H1 (cell line): ENCODE measurements around the gene FOXJ2. TPM values are rescaled to one million over a fixed set of nuclear protein-coding genes. Genes with fewer than 3 reads are reported as not detected.

Source experiments
- CTCF ChIA-PET: fragments of 300-600 bp; sonication (Branson Sonifier 250); formaldehyde crosslinking; loops from one replicate; lab custom pipeline; 2021; ENCODE audit not compliant: partially characterized antibody; lab: Charles Lee
- POLR2A ChIA-PET: fragments of 300-600 bp; sonication (Branson Sonifier 250); formaldehyde crosslinking; loops from one replicate; lab custom pipeline; 2021; ENCODE audit warnings: inconsistent platforms; ENCODE audit not compliant: partially characterized antibody; lab: Charles Lee
- DNase-seq, 2 experiments: peaks; one replicate each; pipeline versions ENCODE4 v3.0.0 to v3.0.0-alpha.2; 2010 to 2022; ENCODE audit warnings: low spot score in 2 of 2, low read depth in 1 of 2, mixed read lengths in 1 of 2
- FAIRE-seq: peaks from 2 replicates; lab custom pipeline; 2011; peaks lifted over from hg19 to GRCh38; lab: Jason Lieb, UNC
- H2AFZ ChIP-seq: 2 replicates; pipeline ENCODE4 v1.8.1; 2012; ENCODE audit warnings: low read length, inconsistent platforms
- H2AK5ac ChIP-seq: 2 replicates; pipeline ENCODE4 v1.6.1; 2013; ENCODE audit warnings: low read depth, low read length
- H2BK120ac ChIP-seq: replicated peaks from 2 replicates; pipeline ENCODE3; 2013; ENCODE audit warnings: low read depth, low read length, inconsistent platforms
- H2BK12ac ChIP-seq: 2 replicates; pipeline ENCODE4 v1.6.1; 2013; ENCODE audit warnings: low read depth, low read length
- H2BK15ac ChIP-seq: 2 replicates; pipeline ENCODE4 v1.6.1; 2013; ENCODE audit warnings: low read length
- H2BK20ac ChIP-seq: 2 replicates; pipeline ENCODE4 v1.6.1; 2013; ENCODE audit warnings: low read length
- H2BK5ac ChIP-seq: 2 replicates; pipeline ENCODE4 v1.6.1; 2013; ENCODE audit warnings: low read depth, low read length
- H3K14ac ChIP-seq: 2 replicates; pipeline ENCODE4 v1.6.1; 2013; ENCODE audit warnings: inconsistent platforms; ENCODE audit not compliant: insufficient read length
- H3K18ac ChIP-seq: 2 replicates; pipeline ENCODE4 v1.6.1; 2013; ENCODE audit warnings: low read length; ENCODE audit errors: extremely low read depth
- H3K23ac ChIP-seq: 2 replicates; pipeline ENCODE4 v1.6.1; 2013; ENCODE audit warnings: inconsistent platforms; ENCODE audit not compliant: insufficient read length
- H3K23me2 ChIP-seq: 2 replicates; pipeline ENCODE4 v1.6.1; 2013; ENCODE audit warnings: low read depth, low read length
- H3K27ac ChIP-seq: 2 replicates; pipeline ENCODE4 v1.6.1; 2011; ENCODE audit warnings: low read depth, low read length, inconsistent platforms
- H3K27me3 ChIP-seq, 4 experiments: replicated peaks in 1 of 4; 1 replicate in 1 of 4; 2 replicates in 3 of 4; pipeline versions ENCODE4 v1.6.1 to v1.8.1; 2011 to 2013; ENCODE audit warnings: low read length in 3 of 4, mild to moderate bottlenecking in 3 of 4, inconsistent platforms in 2 of 4, mixed read lengths in 2 of 4, moderate library complexity in 1 of 4; ENCODE audit not compliant: control insufficient read depth in 3 of 4, insufficient read depth in 3 of 4; ENCODE audit errors: extremely low read depth in 1 of 4
- H3K36me3 ChIP-seq, 4 experiments: 2 replicates each; pipeline versions ENCODE4 v1.6.1 to v1.8.1; 2011 to 2013; ENCODE audit warnings: mild to moderate bottlenecking in 4 of 4, low read length in 3 of 4, moderate library complexity in 2 of 4, control low read depth in 1 of 4, inconsistent platforms in 1 of 4; ENCODE audit not compliant: insufficient read depth in 4 of 4, control insufficient read depth in 2 of 4
- H3K4ac ChIP-seq: replicated peaks from 2 replicates; pipeline ENCODE3; 2013; ENCODE audit warnings: low read length, low read depth, mixed read lengths, inconsistent platforms; ENCODE audit not compliant: insufficient read length
- H3K4me1 ChIP-seq, 4 experiments: replicated peaks in 1 of 4; 1 replicate in 1 of 4; 2 replicates in 3 of 4; pipeline versions ENCODE4 v1.6.1 to v1.8.1; 2011 to 2013; ENCODE audit warnings: low read length in 3 of 4, inconsistent platforms in 2 of 4, mixed read lengths in 1 of 4; ENCODE audit not compliant: insufficient read depth in 4 of 4, control insufficient read depth in 3 of 4
- H3K4me2 ChIP-seq, 2 experiments: 2 replicates each; pipeline versions ENCODE4 v1.6.1 to v1.8.1; 2011 to 2013; ENCODE audit warnings: low read depth in 2 of 2, low read length in 2 of 2, control low read depth in 1 of 2, inconsistent platforms in 1 of 2, mild to moderate bottlenecking in 1 of 2; ENCODE audit not compliant: insufficient read depth in 1 of 2
- H3K4me3 ChIP-seq, 4 experiments: fragments of 200-600, 300-600 bp in 1 of 4; sonication (generic), shearing (Covaris generic), sonication (Bioruptor Twin) in 1 of 4; 2 replicates each; pipeline versions ENCODE4 v1.5.1 to v1.8.1; 2011 to 2016; ENCODE audit warnings: low read length in 4 of 4, low read depth in 3 of 4, control low read depth in 2 of 4, inconsistent platforms in 2 of 4, mild to moderate bottlenecking in 2 of 4, mixed read lengths in 1 of 4, moderate library complexity in 1 of 4; ENCODE audit not compliant: insufficient read depth in 2 of 4; ENCODE audit errors: extremely low read depth in 1 of 4
- H3K56ac ChIP-seq: replicated peaks from 2 replicates; pipeline ENCODE3; 2013; ENCODE audit warnings: low read depth, mild to moderate bottlenecking, mixed read lengths, low read length, inconsistent platforms; ENCODE audit not compliant: insufficient read length
- H3K79me1 ChIP-seq: 2 replicates; pipeline ENCODE4 v1.6.1; 2013; ENCODE audit warnings: low read depth, low read length, control low read depth
- H3K79me2 ChIP-seq, 2 experiments: 2 replicates each; pipeline versions ENCODE4 v1.6.1 to v1.8.1; 2012 to 2013; ENCODE audit warnings: low read length in 2 of 2, mild to moderate bottlenecking in 2 of 2, inconsistent platforms in 1 of 2; ENCODE audit not compliant: insufficient read depth in 2 of 2, control insufficient read depth in 1 of 2
- H3K9ac ChIP-seq, 4 experiments: replicated peaks in 1 of 4; 1 replicate in 1 of 4; 2 replicates in 3 of 4; pipeline versions ENCODE4 v1.6.1 to v1.8.1; 2011 to 2013; ENCODE audit warnings: low read depth in 3 of 4, low read length in 3 of 4, control low read depth in 2 of 4, mild to moderate bottlenecking in 2 of 4, moderate library complexity in 2 of 4, inconsistent platforms in 1 of 4; ENCODE audit errors: extremely low read depth in 1 of 4
- H3K9me3 ChIP-seq, 2 experiments: 2 replicates each; pipeline versions ENCODE4 v1.6.1 to v1.8.1; 2012 to 2013; ENCODE audit warnings: mild to moderate bottlenecking in 2 of 2, moderate library complexity in 2 of 2, control low read depth in 1 of 2, inconsistent platforms in 1 of 2, low read depth in 1 of 2, low read length in 1 of 2, mixed read lengths in 1 of 2; ENCODE audit not compliant: insufficient read depth in 2 of 2
- H4K20me1 ChIP-seq, 2 experiments: replicated peaks in 1 of 2; 2 replicates each; pipeline versions ENCODE3 to v1.8.1; 2011 to 2013; ENCODE audit warnings: inconsistent platforms in 2 of 2, low read length in 2 of 2, mild to moderate bottlenecking in 1 of 2; ENCODE audit not compliant: insufficient read depth in 2 of 2, control insufficient read depth in 1 of 2
- H4K5ac ChIP-seq: 2 replicates; pipeline ENCODE4 v1.6.1; 2013; ENCODE audit warnings: low read length, low read depth, mixed read lengths, inconsistent platforms; ENCODE audit not compliant: insufficient read length
- H4K8ac ChIP-seq: 2 replicates; pipeline ENCODE4 v1.8.0; 2013; ENCODE audit warnings: mild to moderate bottlenecking, moderate library complexity, low read length, inconsistent platforms; ENCODE audit not compliant: insufficient read depth; ENCODE audit errors: extremely low read depth
- H4K91ac ChIP-seq: replicated peaks from 2 replicates; pipeline ENCODE3; 2013; ENCODE audit warnings: low read length, mixed read lengths, inconsistent platforms; ENCODE audit not compliant: insufficient read length
- CREB1 ChIP-seq: IDR thresholded peaks from 2 replicates; pipeline ENCODE4 v1.6.1; 2012; ENCODE audit warnings: inconsistent platforms
- FOSL1 ChIP-seq: IDR thresholded peaks from 2 replicates; pipeline ENCODE4 v1.6.1; 2011; ENCODE audit warnings: mild to moderate bottlenecking, low read depth, low read length, moderate library complexity; ENCODE audit not compliant: insufficient read depth
- JUN ChIP-seq: IDR thresholded peaks from 2 replicates; pipeline ENCODE4 v1.6.1; 2011; ENCODE audit warnings: low read depth, mild to moderate bottlenecking, improper control_type of control experiment, low read length
- JUND ChIP-seq: IDR thresholded peaks from 2 replicates; pipeline ENCODE4 v1.6.1; 2011; ENCODE audit warnings: mild to moderate bottlenecking, improper control_type of control experiment, low read length
- NANOG ChIP-seq: IDR thresholded peaks from 2 replicates; pipeline ENCODE4 v1.6.1; 2011; ENCODE audit warnings: low read length, low read depth, mild to moderate bottlenecking, inconsistent platforms; ENCODE audit not compliant: insufficient read depth, poor library complexity, severe bottlenecking
- SIN3A ChIP-seq, 2 experiments: IDR thresholded peaks in 1 of 2; conservative IDR thresholded peaks in 1 of 2; 2 replicates each; pipeline ENCODE4 v1.6.1; 2011 to 2012; ENCODE audit warnings: low read length in 2 of 2, improper control_type of control experiment in 1 of 2, low read depth in 1 of 2, mild to moderate bottlenecking in 1 of 2
- TAF7 ChIP-seq: optimal IDR thresholded peaks from 2 replicates; pipeline ENCODE3; 2011; ENCODE audit warnings: low read depth, mild to moderate bottlenecking, inconsistent platforms, low read length, moderate library complexity, borderline replicate concordance
- TCF12 ChIP-seq: IDR thresholded peaks from 2 replicates; pipeline ENCODE4 v1.6.1; 2011; ENCODE audit warnings: low read depth, mild to moderate bottlenecking, low read length
- WGBS, 2 experiments: shearing (Covaris generic) in 1 of 2; methylation state at CpG; one replicate each; pipeline versions ENCODE4 v1.1.6 to v1.1.7; 2013 to 2015; ENCODE audit warnings: low lambda C conversion rate in 2 of 2, mixed read lengths in 2 of 2, inconsistent platforms in 1 of 2, low coverage in 1 of 2, missing lambda C conversion rate in 1 of 2; ENCODE audit not compliant: insufficient replicate concordance in 2 of 2, insufficient coverage in 1 of 2, insufficient read length in 1 of 2; ENCODE audit errors: extremely low coverage in 1 of 2, missing lambda C conversion rate in 1 of 2; 5-methylcytosine and 5-hydroxymethylcytosine counted together
- polyA plus RNA-seq, 7 experiments: library from polyadenylated mRNA; depleted of rRNA in 3 of 7; stranded (reverse) in 5 of 7; unstranded in 2 of 7; fragments of >200 nt in 5 of 7; fragments of 200-250 nt in 2 of 7; gene quantifications; 1 replicate in 5 of 7; 2 replicates in 1 of 7; 4 replicates in 1 of 7; pipeline versions ENCODE4 v1.2.1 to v1.2.3, GENCODE V29; 2011 to 2013; ENCODE audit warnings: missing spikeins in 2 of 7, mixed read lengths in 2 of 7
- total RNA-seq: library from RNA; stranded (reverse); fragmentation: NEBNext Ultra II Directional; extraction: Animal tissue kit (Norgen Biotek cat#: 25700); gene quantifications from 2 replicates; pipeline ENCODE4 v1.2.1, GENCODE V29; 2021
- TF ChIP-seq, protein P1 (sequence below): IDR thresholded peaks from 2 replicates; pipeline ENCODE4 v1.6.1; 2011; ENCODE audit warnings: low read depth, mild to moderate bottlenecking, low read length; ENCODE audit not compliant: insufficient read depth
- TF ChIP-seq, protein P2 (sequence below), 3 experiments: IDR thresholded peaks; 1 replicate in 2 of 3; 2 replicates in 1 of 3; pipeline versions ENCODE4 v1.5.1 to v1.6.1; 2011; ENCODE audit warnings: low read length in 3 of 3, mild to moderate bottlenecking in 3 of 3, inconsistent platforms in 2 of 3, low read depth in 1 of 3, moderate library complexity in 1 of 3; ENCODE audit not compliant: insufficient read depth in 1 of 3; ENCODE audit errors: control extremely low read depth in 1 of 3

FOXJ2 gene
- total and polyA plus RNA-seq, 2 of the 8 experiments (the other 6 are each of a cell fraction or from before 2014, with no cell fraction given) = 4.2 to 9.3 TPM

DNA sequence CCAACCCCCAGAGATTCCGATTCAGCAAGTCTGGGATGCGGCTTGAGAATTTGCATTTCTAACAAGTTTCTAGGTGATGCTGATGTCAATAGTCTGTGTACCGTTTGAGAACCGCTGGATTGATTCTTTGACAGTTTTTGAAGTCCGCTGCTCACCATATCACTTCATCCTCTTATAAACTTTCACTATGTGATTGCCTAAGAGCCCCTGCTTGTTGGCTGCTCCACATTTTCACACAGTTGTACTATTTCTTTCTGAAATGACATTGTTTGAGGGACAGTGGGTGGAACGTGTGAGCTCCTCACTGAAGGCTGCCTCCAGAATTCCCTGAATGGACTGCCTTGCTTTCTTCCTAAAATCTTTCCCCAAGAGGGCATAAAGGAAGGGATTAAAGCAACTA lies 26.0 kb downstream of the FOXJ2 start:
- Histone ChIP-seq H2BK120ac (no peak overlapping the region), H4K91ac (no peak overlapping the region), H3K23me2 (no peaks in the 10 kb centered on the region), H3K27me3 (no peaks in the 10 kb centered on the region), H3K23ac (no peak overlapping the region), H3K79me1 (no peaks in the 10 kb centered on the region), H4K20me1 (no peaks in the 10 kb centered on the region), H2AFZ (no peak overlapping the region), H2BK20ac (no peak overlapping the region), H3K14ac (no peak overlapping the region), H4K5ac (no peak overlapping the region), H3K18ac (no peak overlapping the region), H2BK12ac (no peak overlapping the region), H3K56ac (no peak overlapping the region), H3K9me3 (no peaks in the 10 kb centered on the region), H3K4me2 (no peak overlapping the region), H2BK15ac (no peak overlapping the region), H3K36me3 (0 out of 8 replicates have a peak, but pooled peaks cover 0 to 3% (median 0%) of the 10 kb centered on the region in 4 experiments), H2AK5ac (no peak overlapping the region), H3K9ac (no peak overlapping the region), H3K27ac (no peak overlapping the region), H3K4me1 (no peaks in the 10 kb centered on the region), H4K8ac (no peak overlapping the region), H2BK5ac (no peak overlapping the region), H3K4ac (no peak overlapping the region), H3K4me3 (no peak overlapping the region), H3K79me2 (no peaks in the 10 kb centered on the region)
- FAIRE-seq = no peak
- POLR2A ChIA-PET = interaction anchor here (1.0 kb wide), 1 partner anchor 25 kb away, joined by 3 read pairs; no protein-coding TSS in a partner anchor
- CTCF ChIA-PET = interaction anchor here (1.0 to 4.5 kb wide), 5 partner anchors 12 to 417 kb away, joined by 3 to 30 read pairs (median 8); no protein-coding TSS in a partner anchor
- no peak for DNase-seq
- WGBS, 2 experiments = 84% methylated on average over 6 of the region's 6 CpGs; no CpG with 5 or more reads in 1 of the 2 experiments
- TF ChIP-seq NANOG (no peak), CREB1 (no peak), TCF12 (no peak), SIN3A (conservative IDR thresholded peaks at IDR 0.05 in 1 of 2, IDR thresholded peaks at IDR 0.05 in 1 of 2; ENCODE audit: low read depth in 1 of 2, low read length in 2 of 2) (no peak), TAF7 (no peak), FOSL1 (no peak), JUN (no peak), JUND (no peak)
- TF ChIP-seq, protein P1, sequence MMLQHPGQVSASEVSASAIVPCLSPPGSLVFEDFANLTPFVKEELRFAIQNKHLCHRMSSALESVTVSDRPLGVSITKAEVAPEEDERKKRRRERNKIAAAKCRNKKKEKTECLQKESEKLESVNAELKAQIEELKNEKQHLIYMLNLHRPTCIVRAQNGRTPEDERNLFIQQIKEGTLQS = no peak
- TF ChIP-seq, protein P2, sequence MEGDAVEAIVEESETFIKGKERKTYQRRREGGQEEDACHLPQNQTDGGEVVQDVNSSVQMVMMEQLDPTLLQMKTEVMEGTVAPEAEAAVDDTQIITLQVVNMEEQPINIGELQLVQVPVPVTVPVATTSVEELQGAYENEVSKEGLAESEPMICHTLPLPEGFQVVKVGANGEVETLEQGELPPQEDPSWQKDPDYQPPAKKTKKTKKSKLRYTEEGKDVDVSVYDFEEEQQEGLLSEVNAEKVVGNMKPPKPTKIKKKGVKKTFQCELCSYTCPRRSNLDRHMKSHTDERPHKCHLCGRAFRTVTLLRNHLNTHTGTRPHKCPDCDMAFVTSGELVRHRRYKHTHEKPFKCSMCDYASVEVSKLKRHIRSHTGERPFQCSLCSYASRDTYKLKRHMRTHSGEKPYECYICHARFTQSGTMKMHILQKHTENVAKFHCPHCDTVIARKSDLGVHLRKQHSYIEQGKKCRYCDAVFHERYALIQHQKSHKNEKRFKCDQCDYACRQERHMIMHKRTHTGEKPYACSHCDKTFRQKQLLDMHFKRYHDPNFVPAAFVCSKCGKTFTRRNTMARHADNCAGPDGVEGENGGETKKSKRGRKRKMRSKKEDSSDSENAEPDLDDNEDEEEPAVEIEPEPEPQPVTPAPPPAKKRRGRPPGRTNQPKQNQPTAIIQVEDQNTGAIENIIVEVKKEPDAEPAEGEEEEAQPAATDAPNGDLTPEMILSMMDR (IDR thresholded peaks at IDR 0.05; ENCODE audit: control extremely low read depth in 1 of 3, insufficient read depth in 1 of 3, low read depth in 1 of 3, low read length in 3 of 3) = no peak
